SW 1271 (cell line): ENCODE measurements around the gene SLC39A3.

Experiments used
- DNase-seq, 2 experiments: peaks; one replicate each; lab custom pipeline; 2025; lab: John Stamatoyannopoulos, UW

Gene SLC39A3

DNA sequence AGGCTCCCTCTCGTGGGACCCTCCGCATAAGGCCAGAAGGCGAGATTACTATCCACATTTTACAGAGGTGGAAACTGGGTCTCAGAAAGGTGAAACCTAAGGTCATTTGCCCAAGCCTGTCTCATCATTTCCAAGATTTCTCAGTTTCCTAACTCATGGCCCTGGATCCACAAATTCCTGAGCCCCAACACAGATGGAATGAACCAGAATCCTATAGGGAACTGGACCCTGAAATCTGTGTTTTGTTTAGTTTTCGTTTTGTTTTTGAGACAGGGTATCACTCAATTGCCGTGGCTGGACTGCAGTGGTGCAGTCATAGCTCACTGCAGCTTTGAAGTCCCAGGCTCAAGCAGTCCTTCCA lies 36.8 kb downstream of the SLC39A3 start:
- DNase-seq = no peak

GRCh38 chr19:2702170-2703076 lies 37.4 kb downstream of the SLC39A3 start, which contains the start of gene GNG7:
GNG7 (minus strand) TSS chr19:2702694; CDS start chr19:2520688, 182,006 bp downstream.
- peak in 1 of 2 experiments; percentile 32 for DNase-seq

- no peak for DNase-seq
Measured at GRCh38 chr19:2701361-2702169, 38.3 kb downstream of the SLC39A3 start.

DNA sequence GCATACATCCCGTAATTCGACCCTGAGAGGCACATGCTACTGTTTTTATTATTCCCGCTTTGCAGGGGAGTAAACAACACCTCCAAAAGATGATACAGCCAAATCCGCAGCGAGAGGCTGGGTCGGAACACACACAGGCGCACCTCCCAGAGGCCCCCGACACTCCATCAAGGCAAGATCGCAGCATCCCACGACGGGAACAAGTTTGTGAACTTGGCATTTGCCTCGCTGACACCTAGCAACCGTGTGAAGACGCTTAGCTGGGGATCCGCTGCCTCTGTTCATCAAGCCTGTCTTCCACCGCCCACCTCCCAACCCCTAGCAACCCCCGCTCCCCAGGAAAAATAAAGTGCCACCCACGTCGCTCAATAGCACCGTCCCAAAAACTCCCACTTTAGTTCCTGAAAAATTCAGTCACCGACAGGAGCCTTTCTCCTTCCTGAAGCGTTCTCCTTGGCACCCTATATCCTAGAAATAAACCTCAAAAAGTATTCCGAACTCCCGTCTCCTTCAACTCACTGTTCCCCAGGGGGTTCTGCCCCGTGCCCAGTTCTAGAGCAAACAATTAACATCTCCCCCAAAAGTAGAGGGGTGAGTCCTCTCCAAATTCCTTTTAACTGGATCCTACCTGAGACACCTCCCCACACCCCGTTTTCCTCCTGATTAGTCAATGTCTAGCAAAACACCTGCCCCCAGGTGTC lies 39.0 kb downstream of the SLC39A3 start:
- no peak for DNase-seq

DNA sequence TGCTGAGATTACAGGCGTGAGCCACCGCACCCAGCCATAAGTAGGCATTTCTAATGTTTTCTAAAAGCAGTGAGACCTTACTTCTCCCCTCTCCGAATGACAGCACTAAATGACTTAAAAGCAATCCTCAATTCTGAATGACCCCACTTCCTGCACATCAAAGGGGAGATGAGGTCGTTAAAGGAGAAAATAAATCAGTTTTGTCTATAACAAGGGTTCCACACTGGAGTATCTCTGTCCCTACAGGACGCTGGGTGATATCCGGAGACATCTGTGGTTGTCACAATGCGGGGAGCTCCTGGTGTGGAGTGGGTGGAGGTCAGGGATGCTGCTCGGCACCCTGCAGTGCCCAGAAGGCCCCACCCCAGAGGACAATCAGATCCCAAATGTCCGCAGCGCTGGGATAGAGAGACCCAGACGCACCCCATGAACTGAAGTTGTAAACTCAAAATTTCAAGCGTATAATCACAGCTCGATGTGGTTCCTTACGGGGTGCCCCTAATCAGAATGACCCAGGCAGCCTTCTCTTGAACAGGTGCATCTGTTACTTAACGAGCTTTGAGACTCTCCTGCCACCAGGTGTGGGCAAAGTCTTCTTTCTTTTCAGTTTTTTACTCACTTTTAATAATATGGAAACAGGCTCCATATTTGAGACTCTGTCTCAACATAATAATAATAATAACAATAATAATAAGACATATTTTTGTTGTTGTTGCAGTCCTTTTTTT lies 40.2 kb downstream of the SLC39A3 start:
- no peak for DNase-seq

DNA sequence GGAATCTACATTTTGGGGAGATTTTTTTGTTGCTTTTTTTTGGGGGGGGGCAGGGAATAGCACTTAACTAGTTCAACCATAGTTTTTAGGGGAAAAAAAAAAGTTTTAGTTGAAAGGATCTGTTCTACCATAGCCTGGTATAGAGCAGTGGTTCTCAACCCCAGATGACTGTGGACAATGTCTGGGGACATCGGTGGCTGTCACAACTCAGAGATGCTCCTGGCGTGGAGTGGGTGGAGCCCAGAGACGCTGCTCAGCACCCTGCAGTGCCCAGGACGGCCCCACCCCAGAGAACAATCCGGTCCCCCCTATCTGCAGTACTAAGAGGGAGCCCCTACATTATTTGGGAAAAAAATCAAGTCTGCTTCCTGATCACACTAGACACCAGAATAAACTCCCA lies 45.6 kb downstream of the SLC39A3 start:
- DNase-seq = no peak

DNA sequence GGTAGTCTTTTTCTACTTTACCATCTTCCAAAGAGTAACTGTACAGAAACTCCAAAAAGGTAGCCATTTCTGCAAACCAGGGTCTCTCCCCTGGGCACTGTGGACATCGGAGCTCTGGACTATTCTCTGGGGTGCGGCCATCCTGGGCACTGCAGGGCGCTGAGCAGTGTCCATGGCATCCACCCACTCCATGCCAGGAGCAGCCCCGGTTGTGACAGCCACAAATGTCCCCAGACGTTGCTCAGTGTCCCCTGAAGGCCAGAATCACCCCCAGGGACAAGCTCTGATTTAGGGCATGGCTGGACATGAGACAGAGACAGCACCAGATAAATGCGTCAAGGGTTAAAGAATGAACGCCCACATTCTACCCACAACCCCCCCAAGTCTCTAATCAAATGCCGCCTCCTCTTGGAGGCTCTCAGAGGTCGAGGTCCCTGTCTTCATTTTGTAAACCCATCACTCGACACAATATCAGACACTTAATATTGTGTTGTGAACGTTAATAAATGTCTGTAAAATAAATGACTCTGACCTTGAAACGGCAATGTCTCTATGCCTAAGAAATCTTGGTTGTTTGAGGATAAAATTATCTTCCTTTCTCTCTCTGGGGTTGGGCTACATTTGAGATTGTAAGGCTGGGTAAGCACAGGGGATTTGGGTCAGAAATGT lies 46.2 kb downstream of the SLC39A3 start:
- no peak for DNase-seq

DNA sequence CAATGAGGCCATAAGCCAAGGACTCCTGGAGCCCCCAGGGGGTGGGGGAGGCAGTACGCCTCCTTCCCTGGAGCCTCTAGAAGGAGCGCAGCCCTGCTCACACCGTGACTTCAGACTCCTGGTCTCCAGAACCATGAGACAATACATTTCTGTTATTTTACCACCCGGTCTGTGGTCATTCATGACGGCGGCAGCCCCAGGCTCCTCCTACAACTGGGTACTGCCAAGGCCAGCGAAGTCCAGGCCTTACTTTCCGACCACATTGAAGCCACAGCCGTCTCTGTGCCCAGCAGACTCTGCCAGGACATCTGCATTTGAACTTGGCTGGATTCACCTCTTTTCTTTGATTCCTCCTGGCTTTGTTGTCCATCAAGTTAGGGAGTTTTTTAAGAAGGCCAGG lies 47.9 kb downstream of the SLC39A3 start:
- DNase-seq = no peak

DNA sequence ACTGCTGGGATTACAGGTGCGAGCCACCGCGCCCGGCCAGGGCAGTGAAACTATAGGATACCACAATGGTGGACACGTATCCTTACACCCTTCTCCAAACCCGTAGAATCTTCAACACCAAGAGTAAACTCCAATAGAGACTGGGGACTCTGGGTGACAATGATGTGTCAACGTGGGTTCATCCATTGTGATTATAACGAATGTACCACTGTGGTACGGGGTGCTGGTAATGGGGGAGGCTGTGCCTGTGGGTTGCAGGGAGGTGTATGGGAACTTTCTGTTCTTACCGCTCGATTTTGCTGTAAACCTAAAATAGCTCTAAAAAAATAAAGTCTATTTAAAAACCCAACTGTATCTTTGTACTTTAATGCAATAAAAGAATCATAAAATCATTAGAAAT lies 49.0 kb downstream of the SLC39A3 start:
- no peak for DNase-seq

GRCh38 chr19:2686360-2686759 lies 53.5 kb downstream of the SLC39A3 start:
- no peak for DNase-seq

DNA sequence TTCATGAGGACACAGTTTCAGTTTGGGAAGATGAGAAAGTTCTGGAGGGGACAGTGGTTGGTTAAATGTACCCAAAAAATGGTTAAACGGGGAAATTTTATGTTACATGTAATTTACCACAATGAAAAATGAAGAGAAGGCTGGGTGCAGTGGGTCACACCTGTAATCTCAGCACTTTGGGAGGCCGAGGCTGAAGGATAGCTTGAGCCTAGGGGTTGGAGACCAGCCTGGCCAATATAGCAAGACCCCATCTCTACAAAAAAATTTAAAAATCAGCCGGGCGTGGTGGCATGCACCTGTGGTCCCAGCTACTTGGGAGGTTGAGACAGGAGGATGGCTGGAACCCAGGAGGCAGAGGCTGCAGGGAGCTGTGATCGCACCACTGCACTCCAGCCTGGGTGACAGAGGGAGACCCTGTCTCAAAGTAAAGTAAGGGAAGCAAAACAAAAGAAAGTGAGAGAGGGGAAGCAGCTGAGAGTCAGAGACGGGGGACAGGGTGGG lies 54.6 kb downstream of the SLC39A3 start:
- no peak for DNase-seq

DNA sequence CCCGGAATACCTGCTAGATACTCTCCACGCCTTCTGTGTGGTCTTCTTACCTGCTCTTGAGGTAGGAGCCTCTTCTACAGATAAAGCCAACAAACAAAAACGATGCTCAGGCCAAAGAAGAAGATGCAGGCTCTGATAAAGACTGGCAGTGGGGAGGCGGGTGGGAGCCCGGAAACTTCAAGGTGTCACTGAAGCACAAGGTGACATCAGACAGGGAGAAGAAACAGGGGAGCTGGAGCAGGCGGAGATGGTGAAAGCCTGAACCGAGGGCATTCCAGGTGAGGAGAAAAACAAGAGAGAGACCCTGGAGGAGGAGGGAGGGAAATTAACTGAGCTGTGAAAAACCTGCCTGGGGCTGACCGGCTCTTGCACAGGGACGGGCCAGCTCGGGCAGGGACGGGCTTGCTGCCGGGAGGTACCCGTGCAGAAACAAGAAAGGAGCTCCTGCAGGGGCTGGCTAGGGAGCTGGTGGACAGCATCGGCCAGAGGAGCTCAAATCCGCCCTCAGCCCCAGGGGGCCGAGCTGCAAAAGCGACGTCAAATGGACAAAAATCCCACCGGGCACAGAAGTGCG lies 56.3 kb downstream of the SLC39A3 start:
- DNase-seq = no peak
